A549 (cell line): ENCODE data around the gene SLC37A2.

ENCODE experiments used
- BHLHE40 ChIP-seq: IDR thresholded peaks from 2 replicates; pipeline ENCODE4 v1.6.1; 2012; ENCODE audit warnings: low read depth, low read length, inconsistent platforms
- TF ChIP-seq, protein P1 (sequence below): fragments of >200 bp; sonication (Bioruptor Twin); formaldehyde crosslinking; IDR thresholded peaks from 2 replicates; pipeline ENCODE4 v1.6.1; 2016

DNA sequence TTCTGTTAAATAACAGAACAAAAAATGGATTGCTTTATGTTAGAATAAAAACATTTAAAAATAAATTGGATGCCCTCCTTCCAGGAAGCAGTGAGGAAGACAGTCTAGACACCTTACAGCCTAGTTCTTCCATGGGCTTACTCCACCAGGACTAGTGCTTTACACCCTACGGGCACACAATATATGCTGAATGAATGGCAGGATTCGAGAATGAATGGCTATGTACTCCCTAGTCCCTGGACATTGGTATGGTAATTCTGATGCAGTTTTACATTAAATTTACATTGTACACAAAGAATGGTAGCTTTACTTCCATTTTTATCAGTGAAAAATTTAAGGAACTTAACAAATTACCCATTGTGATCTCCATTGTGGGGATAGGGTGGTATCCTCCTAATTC lies 31.6 kb downstream of the SLC37A2 start:
- TF ChIP-seq, protein P1, sequence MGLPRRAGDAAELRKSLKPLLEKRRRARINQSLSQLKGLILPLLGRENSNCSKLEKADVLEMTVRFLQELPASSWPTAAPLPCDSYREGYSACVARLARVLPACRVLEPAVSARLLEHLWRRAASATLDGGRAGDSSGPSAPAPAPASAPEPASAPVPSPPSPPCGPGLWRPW, result no peak
- no peak for TF ChIP-seq BHLHE40
